ENCODE data around the gene STK32C.
"Not testable (repeated sequence)": the region's sequence is repeated elsewhere in the genome, so short reads cannot be mapped to it uniquely, and the experiment has no call there.

The STK32C gene

DNA sequence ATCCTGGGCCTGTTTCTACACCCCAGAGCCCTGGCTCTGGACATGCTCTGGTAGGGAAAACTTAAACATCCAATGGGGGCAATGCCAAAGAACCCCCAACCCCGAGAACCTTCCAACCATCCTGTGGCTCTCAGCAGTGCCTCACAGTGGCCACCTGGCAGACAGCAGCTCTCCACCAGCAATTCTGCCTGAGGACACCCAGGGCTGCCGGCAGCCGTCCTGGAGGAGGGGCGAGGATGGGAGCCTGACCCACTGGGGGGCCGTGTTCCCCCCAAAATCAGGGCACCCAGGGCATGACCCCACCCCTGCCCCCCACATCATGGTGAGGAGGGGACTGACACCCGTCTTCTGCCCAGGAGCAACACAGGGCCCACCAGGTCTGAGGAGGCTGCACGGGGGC lies 88.3 kb downstream of the STK32C start:
- peaks cover 20% of the 10 kb centered on the region for H3K9me3 ChIP-seq (ENCODE audit: insufficient read depth, low read depth, low read length)
- H3K4me2 ChIP-seq (ENCODE audit: low read length), result no peak overlapping the region
- no peak for DNase-seq
- no peak overlapping the region for H3K4ac ChIP-seq (ENCODE audit: low read depth, low read length)
- H3K36me3 ChIP-seq (ENCODE audit: control insufficient read depth in 1 of 2, insufficient read depth in 2 of 2, low read length in 2 of 2), result no peaks in the 10 kb centered on the region
- no peak overlapping the region for H4K12ac ChIP-seq (ENCODE audit: low read depth, low read length)
- no peaks in the 10 kb centered on the region for H3K79me1 ChIP-seq (ENCODE audit: low read length)
- H3K79me2 ChIP-seq (ENCODE audit: control insufficient read depth, insufficient read depth, low read length, poor library complexity), result no peaks in the 10 kb centered on the region
- H3K14ac ChIP-seq (ENCODE audit: low read length), result no peak overlapping the region
- no peak overlapping the region for H4K8ac ChIP-seq (ENCODE audit: low read depth, low read length)
- no peak overlapping the region for H3K27ac ChIP-seq (ENCODE audit: low read depth, low read length)
- H2BK5ac ChIP-seq (ENCODE audit: low read depth, low read length, poor library complexity), result no peak overlapping the region
- no peaks in the 10 kb centered on the region for H3K27me3 ChIP-seq (ENCODE audit: insufficient read depth, low read length)
- H3K4me1 ChIP-seq (ENCODE audit: control insufficient read depth in 1 of 2, insufficient read depth in 2 of 2, low read length in 2 of 2), result no peaks in the 10 kb centered on the region
- WGBS (ENCODE audit: extremely low coverage, insufficient coverage, insufficient read length), result no CpG with 5 or more reads among the region's 7 CpGs
- no peak overlapping the region for H2BK120ac ChIP-seq (ENCODE audit: insufficient read depth, low read length, poor library complexity)
- H4K91ac ChIP-seq (ENCODE audit: low read depth, low read length), result no peak overlapping the region
- no peak overlapping the region for H2AFZ ChIP-seq (ENCODE audit: insufficient read depth, low read length, poor library complexity)
- H3K9ac ChIP-seq (ENCODE audit: low read length), result no peak overlapping the region
- H3K4me3 ChIP-seq (ENCODE audit: low read depth, low read length), result no peak overlapping the region
- H3K23ac ChIP-seq (ENCODE audit: low read length), result no peak overlapping the region
- H2AK5ac ChIP-seq (ENCODE audit: low read length), result no peak overlapping the region
- H3K18ac ChIP-seq (ENCODE audit: low read length), result no peak overlapping the region
- H2BK12ac ChIP-seq (ENCODE audit: low read length), result no peak overlapping the region

- H3K4me2 ChIP-seq (ENCODE audit: low read length); H3K23ac ChIP-seq (ENCODE audit: low read length); H3K4ac ChIP-seq (ENCODE audit: low read depth, low read length); H2AK5ac ChIP-seq (ENCODE audit: low read length); H4K12ac ChIP-seq (ENCODE audit: low read depth, low read length); H2BK120ac ChIP-seq (ENCODE audit: insufficient read depth, low read length, poor library complexity); H2AFZ ChIP-seq (ENCODE audit: insufficient read depth, low read length, poor library complexity); H3K27me3 ChIP-seq (ENCODE audit: insufficient read depth, low read length); H2BK5ac ChIP-seq (ENCODE audit: low read depth, low read length, poor library complexity); H4K8ac ChIP-seq (ENCODE audit: low read depth, low read length); H3K27ac ChIP-seq (ENCODE audit: low read depth, low read length); H3K18ac ChIP-seq (ENCODE audit: low read length); DNase-seq; H2BK12ac ChIP-seq (ENCODE audit: low read length); H3K4me1 ChIP-seq (ENCODE audit: control insufficient read depth in 1 of 2, insufficient read depth in 2 of 2, low read length in 2 of 2); H4K91ac ChIP-seq (ENCODE audit: low read depth, low read length); H3K4me3 ChIP-seq (ENCODE audit: low read depth, low read length); H3K36me3 ChIP-seq (ENCODE audit: control insufficient read depth in 1 of 2, insufficient read depth in 2 of 2, low read length in 2 of 2); H3K9ac ChIP-seq (ENCODE audit: low read length); H3K79me2 ChIP-seq (ENCODE audit: control insufficient read depth, insufficient read depth, low read length, poor library complexity); H3K14ac ChIP-seq (ENCODE audit: low read length); H3K79me1 ChIP-seq (ENCODE audit: low read length): not testable (repeated sequence)
- H3K9me3 ChIP-seq (ENCODE audit: insufficient read depth, low read depth, low read length), result peaks cover 26% of the 10 kb centered on the region
- WGBS (ENCODE audit: extremely low coverage, insufficient coverage, insufficient read length), result no CpG with 5 or more reads among the region's 3 CpGs
Measured at GRCh38 chr10:132216441-132216840, 91.3 kb downstream of the STK32C start.

DNA sequence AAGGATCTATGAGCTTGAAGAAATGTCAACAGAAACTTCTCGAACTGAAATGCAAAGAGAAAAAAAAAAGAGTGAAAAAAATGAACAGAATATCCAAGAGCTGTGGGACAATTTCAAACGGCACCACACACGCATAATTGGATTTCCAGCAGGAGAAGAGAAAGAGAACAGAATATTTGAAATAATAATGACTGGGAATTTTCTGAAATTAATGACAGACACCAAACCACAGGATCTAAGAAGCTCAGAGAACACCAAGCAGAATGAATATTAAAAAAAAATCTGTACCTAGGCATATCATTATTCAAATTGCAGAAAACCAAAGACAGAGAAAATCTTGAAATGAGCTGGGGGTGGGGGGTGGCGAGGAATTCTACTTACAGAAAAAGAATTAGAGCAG lies 93.8 kb downstream of the STK32C start:
- Histone ChIP-seq H4K8ac (ENCODE audit: low read depth, low read length) (no peak overlapping the region), H4K91ac (ENCODE audit: low read depth, low read length) (no peak overlapping the region), H3K36me3 (ENCODE audit: control insufficient read depth in 1 of 2, insufficient read depth in 2 of 2, low read length in 2 of 2) (no peaks in the 10 kb centered on the region), H3K27me3 (ENCODE audit: insufficient read depth, low read length) (no peaks in the 10 kb centered on the region), H3K4ac (ENCODE audit: low read depth, low read length) (no peak overlapping the region), H3K27ac (ENCODE audit: low read depth, low read length) (no peak overlapping the region), H3K9me3 (ENCODE audit: insufficient read depth, low read depth, low read length) (peaks cover 24% of the 10 kb centered on the region), H3K4me1 (ENCODE audit: control insufficient read depth in 1 of 2, insufficient read depth in 2 of 2, low read length in 2 of 2) (no peaks in the 10 kb centered on the region), H2AK5ac (ENCODE audit: low read length) (no peak overlapping the region), H3K4me3 (ENCODE audit: low read depth, low read length) (no peak overlapping the region), H3K23ac (ENCODE audit: low read length) (no peak overlapping the region), H2BK12ac (ENCODE audit: low read length) (no peak overlapping the region), H3K79me2 (ENCODE audit: control insufficient read depth, insufficient read depth, low read length, poor library complexity) (no peaks in the 10 kb centered on the region), H3K79me1 (ENCODE audit: low read length) (no peaks in the 10 kb centered on the region), H2BK5ac (ENCODE audit: low read depth, low read length, poor library complexity) (no peak overlapping the region), H4K12ac (ENCODE audit: low read depth, low read length) (no peak overlapping the region), H3K14ac (ENCODE audit: low read length) (no peak overlapping the region), H3K18ac (ENCODE audit: low read length) (no peak overlapping the region), H3K4me2 (ENCODE audit: low read length) (no peak overlapping the region), H2BK120ac (ENCODE audit: insufficient read depth, low read length, poor library complexity) (no peak overlapping the region), H3K9ac (ENCODE audit: low read length) (no peak overlapping the region), H2AFZ (ENCODE audit: insufficient read depth, low read length, poor library complexity) (no peak overlapping the region)
- no peak for DNase-seq
- no CpG with 5 or more reads among the region's 4 CpGs for WGBS (ENCODE audit: extremely low coverage, insufficient coverage, insufficient read length)

GRCh38 chr10:132212816-132213215 lies 94.9 kb downstream of the STK32C start:
- no CpG with 5 or more reads among the region's 9 CpGs for WGBS (ENCODE audit: extremely low coverage, insufficient coverage, insufficient read length)
- no peak for DNase-seq
- no peak overlapping the region for H2BK12ac ChIP-seq (ENCODE audit: low read length)

More at GRCh38 chr10:132212816-132213215, 94.9 kb downstream of the STK32C start:
- H2AK5ac ChIP-seq (ENCODE audit: low read length), result no peak overlapping the region
- H2BK5ac ChIP-seq (ENCODE audit: low read depth, low read length, poor library complexity), result no peak overlapping the region
- H3K9me3 ChIP-seq (ENCODE audit: insufficient read depth, low read depth, low read length), result peaks cover 21% of the 10 kb centered on the region
- H2AFZ ChIP-seq (ENCODE audit: insufficient read depth, low read length, poor library complexity), result no peak overlapping the region
- no peak overlapping the region for H3K4me3 ChIP-seq (ENCODE audit: low read depth, low read length)
- no peak overlapping the region for H3K23ac ChIP-seq (ENCODE audit: low read length)
- no peaks in the 10 kb centered on the region for H3K27me3 ChIP-seq (ENCODE audit: insufficient read depth, low read length)
- H3K79me2 ChIP-seq (ENCODE audit: control insufficient read depth, insufficient read depth, low read length, poor library complexity), result no peaks in the 10 kb centered on the region
- H4K91ac ChIP-seq (ENCODE audit: low read depth, low read length), result no peak overlapping the region
- H3K9ac ChIP-seq (ENCODE audit: low read length), result no peak overlapping the region
- H2BK120ac ChIP-seq (ENCODE audit: insufficient read depth, low read length, poor library complexity), result no peak overlapping the region
- no peak overlapping the region for H3K18ac ChIP-seq (ENCODE audit: low read length)
- H3K4me1 ChIP-seq (ENCODE audit: control insufficient read depth in 1 of 2, insufficient read depth in 2 of 2, low read length in 2 of 2), result no peaks in the 10 kb centered on the region
- no peak overlapping the region for H3K27ac ChIP-seq (ENCODE audit: low read depth, low read length)
- no peak overlapping the region for H4K12ac ChIP-seq (ENCODE audit: low read depth, low read length)
- H4K8ac ChIP-seq (ENCODE audit: low read depth, low read length), result no peak overlapping the region
- H3K4me2 ChIP-seq (ENCODE audit: low read length), result no peak overlapping the region
- H3K79me1 ChIP-seq (ENCODE audit: low read length), result no peaks in the 10 kb centered on the region
- no peak overlapping the region for H3K4ac ChIP-seq (ENCODE audit: low read depth, low read length)
- H3K14ac ChIP-seq (ENCODE audit: low read length), result no peak overlapping the region
- no peaks in the 10 kb centered on the region for H3K36me3 ChIP-seq (ENCODE audit: control insufficient read depth in 1 of 2, insufficient read depth in 2 of 2, low read length in 2 of 2)

All from trophoblast cell (in vitro differentiated cells and primary cell).